ENCODE results near the gene KIAA1328. TPM values are rescaled to one million over a fixed set of nuclear protein-coding genes. Genes with fewer than 3 reads are reported as not detected.

Gene KIAA1328
- total and polyA plus RNA-seq, 2 experiments from 2014 or later, result 3.3 to 12.5 TPM

- no peak for DNase-seq (ENCODE audit: low spot score)
- H3K4me3 ChIP-seq, result no peak overlapping the region
- H3K27me3 ChIP-seq, result no peaks in the 10 kb centered on the region
- 92% methylated on average over 2 of the region's 2 CpGs for WGBS (ENCODE audit: low lambda C conversion rate, missing lambda C conversion rate)
- no peak for TF ChIP-seq CTCF (IDR thresholded peaks at IDR 0.05; ENCODE audit: poor library complexity)
- no peak for TF ChIP-seq EZH2 (IDR thresholded peaks at IDR 0.05; ENCODE audit: borderline replicate concordance)
- no peak for TF ChIP-seq EZH2phosphoT487 (IDR thresholded peaks at IDR 0.05; ENCODE audit: low read depth, severe bottlenecking, unreplicated experiment)
- no peak overlapping the region for H2AFZ ChIP-seq
- H3K36me3 ChIP-seq (replicated peaks; ENCODE audit: insufficient read depth, low read depth), result no peaks in the 10 kb centered on the region
- H3K9me3 ChIP-seq (ENCODE audit: low read depth), result no peaks in the 10 kb centered on the region
- H4K20me1 ChIP-seq (ENCODE audit: insufficient read depth, poor library complexity, severe bottlenecking), result no peaks in the 10 kb centered on the region
- H3K79me2 ChIP-seq, result no peaks in the 10 kb centered on the region
- H3K27ac ChIP-seq, result no peak overlapping the region
- H3K4me1 ChIP-seq (ENCODE audit: insufficient read depth), result no peaks in the 10 kb centered on the region
- no peak overlapping the region for H3K4me2 ChIP-seq
- H3K9me2 ChIP-seq (replicated peaks; ENCODE audit: insufficient read depth), result no peaks in the 10 kb centered on the region
These were observed 406.7 kb downstream of the KIAA1328 start for GRCh38 chr18:37235583-37235982.

- H3K4me2 ChIP-seq, result no peak overlapping the region
- H2AFZ ChIP-seq, result no peak overlapping the region
- no peaks in the 10 kb centered on the region for H3K4me1 ChIP-seq (ENCODE audit: insufficient read depth)
- H3K27ac ChIP-seq, result no peak overlapping the region
- H3K4me3 ChIP-seq, result no peak overlapping the region
- H3K27me3 ChIP-seq, result peaks cover under 1% of the 10 kb centered on the region
- H4K20me1 ChIP-seq (ENCODE audit: insufficient read depth, poor library complexity, severe bottlenecking), result no peaks in the 10 kb centered on the region
- no peaks in the 10 kb centered on the region for H3K36me3 ChIP-seq (replicated peaks; ENCODE audit: insufficient read depth, low read depth)
- H3K9me2 ChIP-seq (replicated peaks; ENCODE audit: insufficient read depth), result no peaks in the 10 kb centered on the region
- WGBS (ENCODE audit: low lambda C conversion rate, missing lambda C conversion rate), result 81% methylated on average over 6 of the region's 6 CpGs
- no peak for TF ChIP-seq EZH2phosphoT487 (IDR thresholded peaks at IDR 0.05; ENCODE audit: low read depth, severe bottlenecking, unreplicated experiment)
- TF ChIP-seq CTCF (IDR thresholded peaks at IDR 0.05; ENCODE audit: poor library complexity), result no peak
- no peak for TF ChIP-seq EZH2 (IDR thresholded peaks at IDR 0.05; ENCODE audit: borderline replicate concordance)
- no peaks in the 10 kb centered on the region for H3K9me3 ChIP-seq (ENCODE audit: low read depth)
- H3K79me2 ChIP-seq, result no peaks in the 10 kb centered on the region
- DNase-seq (ENCODE audit: low spot score), result no peak
These were observed 409.6 kb downstream of the KIAA1328 start for GRCh38 chr18:37238282-37239108.

DNA sequence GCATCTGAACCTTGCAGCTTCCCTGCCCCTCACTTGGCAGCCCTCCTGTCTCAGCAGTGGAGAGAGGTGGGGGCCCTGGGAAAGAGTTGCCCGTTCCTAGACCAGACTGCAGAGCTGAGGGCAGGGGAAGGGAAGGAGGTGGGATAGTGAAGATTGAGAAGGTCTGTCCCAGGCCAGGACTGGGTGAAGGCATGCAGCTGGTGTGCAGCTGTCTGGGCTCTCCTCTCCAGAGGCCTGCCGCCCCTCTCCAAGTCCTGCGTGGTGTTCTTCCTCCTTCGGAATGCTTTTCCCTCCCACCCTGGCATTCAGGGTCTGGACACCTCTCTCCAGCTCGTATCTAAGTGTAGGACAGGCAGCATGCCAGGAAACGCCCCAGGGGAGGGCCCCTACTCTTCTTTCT is 413.2 kb downstream of the KIAA1328 start:
- no peaks in the 10 kb centered on the region for H3K9me2 ChIP-seq (replicated peaks; ENCODE audit: insufficient read depth)
- H3K79me2 ChIP-seq, result no peaks in the 10 kb centered on the region
- no peak for TF ChIP-seq EZH2 (IDR thresholded peaks at IDR 0.05; ENCODE audit: borderline replicate concordance)
- no peak overlapping the region for H3K27ac ChIP-seq
- H3K9me3 ChIP-seq (ENCODE audit: low read depth), result no peaks in the 10 kb centered on the region
- no peaks in the 10 kb centered on the region for H4K20me1 ChIP-seq (ENCODE audit: insufficient read depth, poor library complexity, severe bottlenecking)
- H3K36me3 ChIP-seq (replicated peaks; ENCODE audit: insufficient read depth, low read depth), result no peaks in the 10 kb centered on the region
- WGBS (ENCODE audit: low lambda C conversion rate, missing lambda C conversion rate), result 75% methylated on average over 6 of the region's 6 CpGs
- H3K4me1 ChIP-seq (ENCODE audit: insufficient read depth), result no peaks in the 10 kb centered on the region
- no peak overlapping the region for H2AFZ ChIP-seq
- H3K27me3 ChIP-seq, result peaks cover 2% of the 10 kb centered on the region
- no peak overlapping the region for H3K4me2 ChIP-seq
- no peak for DNase-seq (ENCODE audit: low spot score)
- no peak overlapping the region for H3K4me3 ChIP-seq

DNA sequence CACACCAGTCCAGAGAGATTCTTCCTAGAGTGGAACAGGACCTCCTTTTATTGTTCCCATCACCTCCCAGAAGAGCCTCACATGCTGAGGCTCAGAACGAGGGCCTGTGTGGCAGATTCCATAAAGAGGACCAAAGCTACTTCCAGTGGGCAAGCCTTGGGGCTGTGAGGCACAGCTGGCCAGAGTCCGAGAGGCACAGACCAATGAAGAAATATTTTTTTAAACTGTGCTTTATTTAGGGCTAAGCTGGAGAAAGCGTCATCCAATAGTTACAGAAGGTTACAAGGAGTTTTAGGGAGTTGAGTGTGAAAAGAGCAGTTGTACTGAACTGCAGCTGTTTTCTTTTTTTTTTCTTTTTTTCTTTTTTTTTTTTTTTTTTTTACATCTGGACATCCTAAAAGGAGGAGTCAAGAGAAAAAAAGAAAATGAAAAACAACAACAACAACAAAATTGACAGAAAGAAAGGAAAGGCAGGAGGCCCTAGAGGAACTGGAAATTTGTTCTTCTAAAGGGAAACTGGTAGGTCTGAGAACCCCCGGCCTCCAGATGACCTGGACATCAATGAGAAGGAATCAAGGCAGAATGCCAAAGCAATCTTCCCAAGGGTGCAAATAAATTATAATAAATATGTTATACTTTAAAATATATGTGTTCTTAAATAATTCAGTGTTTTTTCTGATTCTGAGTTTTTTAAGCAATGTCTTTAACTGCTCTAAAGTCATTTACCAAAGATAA is 414.1 kb downstream of the KIAA1328 start:
- WGBS (ENCODE audit: low lambda C conversion rate, missing lambda C conversion rate), result 91% methylated on average over 4 of the region's 4 CpGs
- H4K20me1 ChIP-seq (ENCODE audit: insufficient read depth, poor library complexity, severe bottlenecking), result no peaks in the 10 kb centered on the region
- no peak overlapping the region for H2AFZ ChIP-seq
- no peaks in the 10 kb centered on the region for H3K79me2 ChIP-seq
- no peak overlapping the region for H3K27ac ChIP-seq
- H3K9me2 ChIP-seq (replicated peaks; ENCODE audit: insufficient read depth), result no peaks in the 10 kb centered on the region
- no peaks in the 10 kb centered on the region for H3K9me3 ChIP-seq (ENCODE audit: low read depth)
- no peaks in the 10 kb centered on the region for H3K36me3 ChIP-seq (replicated peaks; ENCODE audit: insufficient read depth, low read depth)
- H3K4me3 ChIP-seq, result no peak overlapping the region
- no peak for TF ChIP-seq CTCF (IDR thresholded peaks at IDR 0.05; ENCODE audit: poor library complexity)
- TF ChIP-seq EZH2 (IDR thresholded peaks at IDR 0.05; ENCODE audit: borderline replicate concordance), result no peak
- TF ChIP-seq EZH2phosphoT487 (IDR thresholded peaks at IDR 0.05; ENCODE audit: low read depth, severe bottlenecking, unreplicated experiment), result no peak
- peaks cover 2% of the 10 kb centered on the region for H3K27me3 ChIP-seq
- H3K4me2 ChIP-seq, result no peak overlapping the region
- DNase-seq (ENCODE audit: low spot score), result no peak
- no peaks in the 10 kb centered on the region for H3K4me1 ChIP-seq (ENCODE audit: insufficient read depth)
